Stomach (tissue), 4 donors: ENCODE measurements around the gene TMPRSS2.

Experiments
- POLR2A ChIP-seq, 4 donors: fragments of 450-650 bp; IDR thresholded peaks; one replicate each; pipeline ENCODE4 v1.6.1; 2016; ENCODE audit warnings: antibody characterized with exemption in 4 of 4, control low read depth in 2 of 4, mild to moderate bottlenecking in 1 of 4, moderate library complexity in 1 of 4
- TF ChIP-seq, protein P1 (sequence below), 7 experiments: fragments of 450-650 bp in 4 of 7; fragments of 200-600 bp in 3 of 7; sonication (generic) in 3 of 7; IDR thresholded peaks; one replicate each; pipeline ENCODE4 v1.5.1; 2016 to 2019; ENCODE audit warnings: antibody characterized with exemption in 7 of 7, control low read depth in 2 of 7, mild to moderate bottlenecking in 1 of 7

DNA sequence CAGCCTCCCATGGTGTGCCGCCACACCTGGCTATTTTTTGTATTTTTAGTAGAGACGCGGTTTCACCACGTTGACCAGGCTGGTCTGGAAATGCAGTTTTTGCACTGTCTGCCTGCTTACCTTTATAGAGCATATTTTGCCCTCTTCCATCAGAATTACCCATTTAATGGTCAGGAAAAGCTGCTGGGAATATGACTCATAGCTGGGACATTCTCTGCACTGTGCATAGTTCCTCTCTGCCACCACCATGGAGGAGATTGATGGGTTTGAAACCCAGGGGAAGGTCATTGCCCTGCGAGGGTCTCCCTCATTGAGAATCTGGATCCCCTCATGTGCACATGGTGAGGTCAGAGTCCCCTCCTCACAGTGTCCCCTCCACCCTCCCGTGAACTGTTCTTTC, 49.8 kb downstream of the TMPRSS2 start:
- TF ChIP-seq, protein P1, sequence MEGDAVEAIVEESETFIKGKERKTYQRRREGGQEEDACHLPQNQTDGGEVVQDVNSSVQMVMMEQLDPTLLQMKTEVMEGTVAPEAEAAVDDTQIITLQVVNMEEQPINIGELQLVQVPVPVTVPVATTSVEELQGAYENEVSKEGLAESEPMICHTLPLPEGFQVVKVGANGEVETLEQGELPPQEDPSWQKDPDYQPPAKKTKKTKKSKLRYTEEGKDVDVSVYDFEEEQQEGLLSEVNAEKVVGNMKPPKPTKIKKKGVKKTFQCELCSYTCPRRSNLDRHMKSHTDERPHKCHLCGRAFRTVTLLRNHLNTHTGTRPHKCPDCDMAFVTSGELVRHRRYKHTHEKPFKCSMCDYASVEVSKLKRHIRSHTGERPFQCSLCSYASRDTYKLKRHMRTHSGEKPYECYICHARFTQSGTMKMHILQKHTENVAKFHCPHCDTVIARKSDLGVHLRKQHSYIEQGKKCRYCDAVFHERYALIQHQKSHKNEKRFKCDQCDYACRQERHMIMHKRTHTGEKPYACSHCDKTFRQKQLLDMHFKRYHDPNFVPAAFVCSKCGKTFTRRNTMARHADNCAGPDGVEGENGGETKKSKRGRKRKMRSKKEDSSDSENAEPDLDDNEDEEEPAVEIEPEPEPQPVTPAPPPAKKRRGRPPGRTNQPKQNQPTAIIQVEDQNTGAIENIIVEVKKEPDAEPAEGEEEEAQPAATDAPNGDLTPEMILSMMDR (IDR thresholded peaks at IDR 0.05) = no peak
- no peak for TF ChIP-seq POLR2A (IDR thresholded peaks at IDR 0.05)
